ENCODE data around the gene IFTAP.

Gene IFTAP

GRCh38 chr11:36699271-36699670 lies 105.0 kb downstream of the IFTAP start:
- Mint-ChIP-seq H3K4me1 (peaks cover 50% of the 10 kb centered on the region), H3K4me3 (no peak overlapping the region), H3K36me3 (ENCODE audit: low read depth) (no peaks in the 10 kb centered on the region), H3K9me3 (no peaks in the 10 kb centered on the region), H3K27me3 (ENCODE audit: low read depth) (no peaks in the 10 kb centered on the region), H3K27ac (peak overlapping the region in 2 of 3 experiments; percentile 18 to 54)
- TF ChIP-seq CTCF (IDR thresholded peaks at IDR 0.05; ENCODE audit: unreplicated experiment in 3 of 3): no peak

- H3K9me3 Mint-ChIP-seq: no peaks in the 10 kb centered on the region
- H3K27ac Mint-ChIP-seq: peak overlapping the region in 2 of 3 experiments; percentile 28 to 87
- no peak overlapping the region for H3K4me3 Mint-ChIP-seq
- H3K36me3 Mint-ChIP-seq (ENCODE audit: low read depth): no peaks in the 10 kb centered on the region
- no peaks in the 10 kb centered on the region for H3K27me3 Mint-ChIP-seq (ENCODE audit: low read depth)
- peaks cover 46% of the 10 kb centered on the region for H3K4me1 Mint-ChIP-seq
- TF ChIP-seq CTCF (IDR thresholded peaks at IDR 0.05; ENCODE audit: unreplicated experiment in 3 of 3): no peak
These were observed 105.9 kb downstream of the IFTAP start for GRCh38 chr11:36700246-36700645.

- Mint-ChIP-seq H3K4me3 (no peak overlapping the region), H3K9me3 (no peaks in the 10 kb centered on the region), H3K27me3 (ENCODE audit: low read depth) (no peaks in the 10 kb centered on the region)
These were observed 108.2 kb downstream of the IFTAP start for GRCh38 chr11:36702330-36703054.

GRCh38 chr11:36703055-36703404 lies 108.7 kb downstream of the IFTAP start:
- H3K36me3 Mint-ChIP-seq (ENCODE audit: low read depth): no peaks in the 10 kb centered on the region
- TF ChIP-seq CTCF (IDR thresholded peaks at IDR 0.05; ENCODE audit: unreplicated experiment in 3 of 3): no peak
- peaks cover 24% of the 10 kb centered on the region for H3K4me1 Mint-ChIP-seq
- peaks cover 3% of the 10 kb centered on the region for H3K9me3 Mint-ChIP-seq
- no peak overlapping the region for H3K4me3 Mint-ChIP-seq
- no peaks in the 10 kb centered on the region for H3K27me3 Mint-ChIP-seq (ENCODE audit: low read depth)
- peak overlapping the region; percentile 14 to 87 (median 86) for H3K27ac Mint-ChIP-seq

More at GRCh38 chr11:36702330-36703054, 108.2 kb downstream of the IFTAP start:
- Mint-ChIP-seq H3K27ac (peak overlapping the region; percentile 14 to 87 (median 86)), H3K4me1 (peaks cover 27% of the 10 kb centered on the region), H3K36me3 (ENCODE audit: low read depth) (no peaks in the 10 kb centered on the region)
- peak; percentile 84 to 93 (median 91) for TF ChIP-seq CTCF (IDR thresholded peaks at IDR 0.05; ENCODE audit: unreplicated experiment in 3 of 3)

Measured in nephron (organoid).